Astrocyte of the spinal cord (primary cell): Measurements from ENCODE around the gene CHN2.

Source experiments
- DNase-seq: peaks from one replicate; pipeline ENCODE4 v3.0.0; 2011; ENCODE audit warnings: low read depth, low spot score
- H3K4me3 ChIP-seq: 2 replicates; pipeline ENCODE4 v1.5.1; 2011; ENCODE audit warnings: low read depth, mild to moderate bottlenecking, low read length, moderate library complexity
- in situ Hi-C: cut with HindIII; loops from 2 replicates; pipeline ENCODE4 v1.10.0; 2017; ENCODE audit warnings: low sequenced_read_pairs
- TF ChIP-seq, protein P1 (sequence below): IDR thresholded peaks from 2 replicates; pipeline ENCODE4 v1.5.1; 2012; ENCODE audit warnings: low read depth, mild to moderate bottlenecking, low read length, inconsistent platforms

CHN2 gene

DNA sequence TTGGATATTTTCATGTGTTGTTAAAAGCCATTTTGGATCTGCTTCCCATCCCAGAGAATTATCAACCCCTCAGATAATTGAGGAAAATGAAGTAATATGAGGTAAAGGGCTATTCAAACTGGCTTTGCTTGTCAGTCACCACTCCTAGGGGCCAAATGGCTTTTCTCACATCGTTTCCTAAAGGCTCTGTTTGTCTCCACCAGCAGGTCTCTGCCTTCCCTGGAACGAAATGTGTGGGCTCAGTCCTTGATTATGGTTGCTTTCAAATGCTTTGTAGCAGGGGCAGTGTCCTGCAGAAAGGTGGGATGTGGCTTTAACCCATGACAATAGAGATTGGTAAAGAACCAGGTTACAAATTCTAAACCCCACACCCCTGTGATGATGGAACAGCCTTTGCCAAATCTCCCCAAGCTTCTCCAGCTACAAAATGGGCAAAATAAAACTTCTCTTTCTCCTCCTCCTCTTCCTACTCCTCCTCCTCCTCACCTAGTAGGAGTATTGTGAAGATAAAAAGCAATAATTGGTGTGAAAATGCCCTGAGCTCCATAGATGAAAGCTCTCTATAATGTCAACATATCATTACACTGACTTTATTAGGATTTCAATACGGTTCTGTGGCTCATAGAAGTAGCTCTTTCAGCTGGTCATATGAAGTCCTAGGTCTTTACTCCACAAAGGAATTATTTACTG is 127.6 kb downstream of the CHN2 start:
- in situ Hi-C loops: no loop called here
- no peak overlapping the region for H3K4me3 ChIP-seq
- no peak for DNase-seq
- TF ChIP-seq, protein P1, sequence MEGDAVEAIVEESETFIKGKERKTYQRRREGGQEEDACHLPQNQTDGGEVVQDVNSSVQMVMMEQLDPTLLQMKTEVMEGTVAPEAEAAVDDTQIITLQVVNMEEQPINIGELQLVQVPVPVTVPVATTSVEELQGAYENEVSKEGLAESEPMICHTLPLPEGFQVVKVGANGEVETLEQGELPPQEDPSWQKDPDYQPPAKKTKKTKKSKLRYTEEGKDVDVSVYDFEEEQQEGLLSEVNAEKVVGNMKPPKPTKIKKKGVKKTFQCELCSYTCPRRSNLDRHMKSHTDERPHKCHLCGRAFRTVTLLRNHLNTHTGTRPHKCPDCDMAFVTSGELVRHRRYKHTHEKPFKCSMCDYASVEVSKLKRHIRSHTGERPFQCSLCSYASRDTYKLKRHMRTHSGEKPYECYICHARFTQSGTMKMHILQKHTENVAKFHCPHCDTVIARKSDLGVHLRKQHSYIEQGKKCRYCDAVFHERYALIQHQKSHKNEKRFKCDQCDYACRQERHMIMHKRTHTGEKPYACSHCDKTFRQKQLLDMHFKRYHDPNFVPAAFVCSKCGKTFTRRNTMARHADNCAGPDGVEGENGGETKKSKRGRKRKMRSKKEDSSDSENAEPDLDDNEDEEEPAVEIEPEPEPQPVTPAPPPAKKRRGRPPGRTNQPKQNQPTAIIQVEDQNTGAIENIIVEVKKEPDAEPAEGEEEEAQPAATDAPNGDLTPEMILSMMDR: no peak

DNA sequence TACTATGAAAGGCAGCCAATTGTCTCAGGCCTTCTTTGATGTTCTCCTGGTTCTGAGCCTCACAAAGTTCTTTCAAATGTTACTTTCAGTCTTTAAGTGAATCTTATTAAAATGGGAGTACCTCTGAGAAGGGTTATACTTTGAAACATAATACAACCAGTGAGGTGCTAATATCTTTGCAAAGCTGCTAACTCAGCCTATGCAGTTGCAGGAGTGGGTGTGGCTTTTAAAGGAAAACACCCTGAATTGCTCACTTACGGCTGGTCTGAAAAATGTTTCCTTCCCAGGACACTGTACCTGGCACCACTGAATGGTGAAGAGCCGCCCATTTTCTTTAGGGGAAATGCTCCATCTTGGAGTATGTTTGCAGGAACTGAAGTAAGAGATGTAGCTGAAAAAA is 130.9 kb downstream of the CHN2 start:
- no peak for DNase-seq
- H3K4me3 ChIP-seq: no peak overlapping the region
- TF ChIP-seq, protein P1: no peak
- in situ Hi-C loops: no loop called here

DNA sequence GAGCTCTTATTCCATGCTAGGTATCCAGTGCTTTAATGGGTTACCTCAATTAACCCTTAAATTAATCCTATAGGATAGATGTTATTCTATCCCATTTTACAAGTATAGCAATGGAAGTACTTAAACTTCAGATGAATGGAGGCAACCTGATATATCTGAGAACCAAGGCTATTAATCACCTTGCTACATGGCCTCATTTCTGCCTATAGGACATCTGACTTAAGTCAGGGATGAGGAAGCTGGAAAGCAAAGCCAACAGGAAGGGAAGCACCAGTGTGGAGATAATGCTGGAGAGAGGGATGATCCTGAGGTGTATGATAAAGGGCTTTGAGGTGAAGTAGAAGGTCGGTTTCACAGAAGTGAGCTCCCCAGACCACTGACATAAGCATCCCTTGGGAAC is 132.3 kb downstream of the CHN2 start:
- TF ChIP-seq, protein P1: no peak
- in situ Hi-C loops: no loop called here

GRCh38 chr7:29327455-29327854 is 132.9 kb downstream of the CHN2 start:
- in situ Hi-C loops: no loop called here
- no peak overlapping the region for H3K4me3 ChIP-seq
- TF ChIP-seq, protein P1: no peak
- DNase-seq: no peak

More for the DNA sequence above, 132.3 kb downstream of the CHN2 start:
- no peak overlapping the region for H3K4me3 ChIP-seq
- no peak for DNase-seq

GRCh38 chr7:29328045-29328444 is 133.5 kb downstream of the CHN2 start:
- no peak overlapping the region for H3K4me3 ChIP-seq
- in situ Hi-C loops: no loop called here
- TF ChIP-seq, protein P1: no peak
- DNase-seq: no peak

DNA sequence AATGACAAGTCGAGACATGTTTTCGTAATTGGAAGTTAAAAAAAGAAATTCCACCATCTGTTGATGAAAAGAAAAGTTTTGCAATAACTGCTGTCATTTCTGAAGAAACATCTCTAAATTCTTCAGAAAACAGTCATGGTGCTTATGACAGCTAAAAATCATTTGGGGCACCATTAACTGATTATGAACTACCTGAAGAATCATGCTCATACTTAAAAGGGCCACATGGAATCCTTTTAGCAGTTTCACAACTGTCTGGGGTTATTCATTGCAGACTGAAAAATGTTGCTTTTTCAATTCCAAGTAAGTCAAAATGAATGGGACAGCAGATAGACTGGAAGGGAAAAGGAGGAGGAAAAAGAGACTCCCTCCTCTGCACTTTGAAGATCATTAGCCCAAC is 134.2 kb downstream of the CHN2 start:
- TF ChIP-seq, protein P1: no peak
- no peak for DNase-seq
- in situ Hi-C loops: no loop called here
- H3K4me3 ChIP-seq: no peak overlapping the region

DNA sequence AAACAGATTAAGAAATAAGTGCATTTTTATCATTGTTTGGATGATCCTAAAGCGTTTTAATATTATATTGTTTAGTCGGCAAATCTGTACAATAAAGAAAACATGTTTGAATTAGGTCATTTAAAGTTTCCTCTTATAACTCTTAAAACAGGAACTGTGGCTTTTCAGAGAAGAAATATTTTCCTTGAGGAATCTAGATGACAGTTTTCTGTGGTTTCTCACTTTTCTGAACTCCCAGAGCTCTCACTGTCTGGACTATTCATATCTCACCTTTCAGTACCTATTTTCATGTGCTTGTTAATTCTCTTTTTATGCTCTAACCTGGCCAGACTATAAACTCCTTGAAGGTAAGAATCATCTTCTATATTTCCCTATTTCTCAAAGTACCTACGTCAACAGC is 135.1 kb downstream of the CHN2 start:
- in situ Hi-C loops: no loop called here
- TF ChIP-seq, protein P1: no peak
- DNase-seq: no peak
- no peak overlapping the region for H3K4me3 ChIP-seq
